NOMO-1 (cell line): ENCODE results near the gene ALDH1L2.
"Not testable (repeated sequence)": the region's sequence is repeated elsewhere in the genome, so short reads cannot be mapped to it uniquely, and the experiment has no call there.

Source experiments
- DNase-seq, 2 experiments: peaks; one replicate each; lab custom pipeline; 2025; ENCODE audit not compliant: unreplicated experiment in 2 of 2; lab: John Stamatoyannopoulos, UW

ALDH1L2 gene

DNA sequence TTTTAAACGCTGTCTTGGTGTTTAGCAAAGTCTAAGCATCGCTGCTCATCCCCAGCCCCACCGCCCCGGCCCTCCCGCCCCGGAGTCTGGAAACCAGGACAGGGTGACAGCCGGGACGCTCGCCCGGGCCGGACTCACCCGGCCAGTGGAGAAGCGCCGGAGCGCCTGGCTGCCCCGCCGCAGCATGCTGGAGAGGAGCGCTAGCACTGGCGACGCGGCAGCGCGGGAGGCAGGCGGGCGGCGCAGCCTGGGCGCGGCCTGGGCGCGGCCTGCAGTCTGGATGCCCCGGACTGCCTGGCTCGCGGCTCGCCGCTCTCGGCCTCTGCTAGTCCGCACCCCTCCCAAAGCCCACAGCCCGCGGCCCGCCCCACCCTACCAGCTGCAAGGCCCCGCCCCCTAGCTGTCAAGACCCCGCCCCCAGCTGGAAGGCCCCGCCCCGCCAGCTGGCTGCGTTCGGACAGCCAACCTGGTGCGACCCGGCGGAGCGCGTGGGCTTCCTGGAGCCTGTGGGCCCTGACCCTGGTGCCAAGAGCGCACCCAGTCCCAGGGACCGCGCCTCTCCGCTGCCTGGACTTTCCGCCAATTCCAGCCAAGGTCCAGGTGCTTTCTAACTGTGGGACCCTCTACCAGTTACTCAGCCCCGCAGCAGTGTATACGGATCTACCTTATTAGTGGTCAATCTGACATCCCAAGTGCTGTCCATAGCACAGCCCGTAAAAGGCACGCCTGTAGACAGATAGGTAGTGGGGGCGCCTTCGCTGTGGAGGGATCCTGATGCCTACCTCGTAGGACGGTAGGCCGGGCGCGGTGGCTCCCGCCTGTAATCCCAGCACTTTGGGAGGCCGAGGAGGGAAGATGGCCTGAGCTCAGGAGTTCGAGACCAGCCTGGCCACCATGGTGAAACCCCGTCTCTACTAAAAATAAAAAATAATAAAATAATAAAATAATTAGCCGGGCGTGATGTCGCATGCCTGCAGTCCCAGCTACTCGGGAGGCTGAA lies at the start of gene ALDH1L2:
TSS of gene ALDH1L2 (minus strand) at position 208 of the 1,000 bp plus-strand sequence. CDS start at position 186, 22 bp downstream.
- DNase-seq = peak; percentile 24 to 46

DNA sequence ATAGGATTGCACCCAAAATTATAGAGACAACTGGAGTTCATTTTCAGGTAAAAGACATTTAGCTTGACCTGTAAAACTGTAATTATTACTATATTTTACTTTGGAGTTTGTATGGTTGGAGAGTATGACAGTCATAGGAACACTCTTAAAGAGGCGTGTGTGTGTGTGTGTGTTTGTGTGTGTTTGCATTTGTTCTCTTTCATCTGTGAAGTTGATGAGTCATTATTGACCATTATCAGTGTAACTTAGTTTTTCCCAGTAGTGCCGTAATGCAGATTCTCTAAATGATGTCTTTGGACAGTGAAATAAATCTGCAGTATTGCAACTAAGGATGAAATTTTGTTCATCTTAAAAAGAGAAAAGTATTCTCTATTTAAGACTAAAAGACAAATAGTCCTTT lies 36.3 kb upstream of the ALDH1L2 start:
- no peak for DNase-seq

DNA sequence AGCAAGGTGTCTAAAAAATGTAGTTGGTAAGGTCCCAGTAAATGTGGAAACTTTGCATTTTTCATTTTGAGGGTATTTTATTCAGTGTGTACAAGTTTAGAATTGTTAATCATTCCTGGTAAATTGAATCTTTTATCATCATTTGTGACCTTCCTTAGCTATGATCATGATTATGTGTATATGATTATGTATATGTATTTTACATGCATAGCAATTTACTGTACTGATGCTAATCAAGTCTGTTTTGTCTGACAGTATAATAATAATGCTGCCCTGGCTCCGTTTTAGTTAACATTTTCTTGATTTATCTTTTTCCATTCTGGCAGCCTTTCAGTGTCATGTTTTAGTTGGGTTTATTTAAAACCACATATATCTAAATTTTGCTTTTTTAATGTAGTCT lies 32.7 kb upstream of the ALDH1L2 start:
- no peak for DNase-seq

DNA sequence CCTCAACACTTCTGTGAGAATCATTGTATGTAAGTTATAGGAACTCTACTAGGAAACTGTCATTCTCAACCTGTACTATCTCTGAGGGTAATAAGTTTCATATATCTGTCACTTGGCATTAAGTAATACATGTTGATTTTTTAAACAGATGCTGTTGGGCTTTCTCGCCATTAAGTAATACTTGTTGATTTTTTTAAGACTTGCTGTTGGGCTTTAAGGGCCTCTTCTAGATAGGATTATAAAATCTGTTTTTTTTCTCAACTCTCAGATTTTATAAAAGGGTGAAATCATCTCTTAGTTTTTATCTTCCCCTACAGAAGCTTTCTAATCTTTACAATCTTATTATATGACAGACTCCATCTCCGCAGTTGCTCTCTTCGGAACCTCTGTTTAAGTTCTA lies 28.8 kb upstream of the ALDH1L2 start:
- no peak for DNase-seq

DNA sequence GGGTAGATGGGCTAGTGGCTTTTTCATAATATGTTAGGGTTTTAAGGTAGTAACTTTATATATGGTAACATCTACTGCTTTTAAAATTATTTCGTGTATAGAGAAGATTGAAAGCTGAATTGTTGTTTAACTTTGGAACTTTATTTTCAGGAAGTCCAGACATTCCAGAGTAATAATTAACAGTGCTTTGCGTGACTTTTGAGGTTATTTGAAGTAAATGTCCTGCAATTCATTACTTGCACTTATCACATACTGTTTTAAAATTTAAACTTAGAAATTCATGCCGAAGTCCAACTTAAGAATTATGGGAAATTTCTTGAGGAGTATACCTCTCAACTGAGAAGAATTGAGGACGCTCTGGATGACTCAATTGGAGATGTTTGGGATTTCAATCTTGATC lies 26.6 kb upstream of the ALDH1L2 start:
- DNase-seq = no peak

DNA sequence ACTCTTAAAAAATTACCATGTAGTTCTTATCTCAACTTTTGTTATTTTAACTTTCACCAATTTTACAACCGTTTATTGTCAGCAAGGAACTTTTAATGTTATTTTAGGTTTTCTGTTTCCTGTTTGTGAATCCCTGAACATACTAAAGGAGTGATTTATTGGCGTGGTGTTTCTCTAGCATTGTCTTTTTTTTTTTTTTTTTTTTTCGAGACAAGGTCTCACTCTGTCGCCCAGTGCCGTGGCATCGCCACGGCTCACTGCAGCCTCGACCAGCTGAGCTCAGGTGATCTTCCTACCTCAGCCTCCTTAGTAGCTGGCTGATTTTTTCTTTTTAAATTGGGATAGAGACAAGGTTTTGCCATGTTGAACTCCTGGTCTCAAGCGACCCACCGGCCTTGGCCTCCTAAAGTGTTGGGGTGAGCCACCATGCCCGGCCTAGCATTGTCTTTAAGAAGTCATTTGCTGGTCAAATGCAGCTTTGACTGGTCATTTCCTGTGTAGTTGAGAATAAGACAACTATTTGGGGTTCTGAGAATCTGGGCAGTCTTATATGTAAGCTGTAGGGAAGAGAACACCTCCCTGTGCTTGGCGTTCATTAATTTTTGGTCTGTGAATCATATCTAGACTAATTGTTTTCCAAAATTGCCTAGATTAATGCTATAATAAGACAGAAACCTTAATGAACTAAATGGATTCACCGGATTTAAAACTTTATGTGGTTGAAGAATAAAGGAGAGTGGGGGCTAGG lies 25.4 kb upstream of the ALDH1L2 start:
- DNase-seq = no peak

DNA sequence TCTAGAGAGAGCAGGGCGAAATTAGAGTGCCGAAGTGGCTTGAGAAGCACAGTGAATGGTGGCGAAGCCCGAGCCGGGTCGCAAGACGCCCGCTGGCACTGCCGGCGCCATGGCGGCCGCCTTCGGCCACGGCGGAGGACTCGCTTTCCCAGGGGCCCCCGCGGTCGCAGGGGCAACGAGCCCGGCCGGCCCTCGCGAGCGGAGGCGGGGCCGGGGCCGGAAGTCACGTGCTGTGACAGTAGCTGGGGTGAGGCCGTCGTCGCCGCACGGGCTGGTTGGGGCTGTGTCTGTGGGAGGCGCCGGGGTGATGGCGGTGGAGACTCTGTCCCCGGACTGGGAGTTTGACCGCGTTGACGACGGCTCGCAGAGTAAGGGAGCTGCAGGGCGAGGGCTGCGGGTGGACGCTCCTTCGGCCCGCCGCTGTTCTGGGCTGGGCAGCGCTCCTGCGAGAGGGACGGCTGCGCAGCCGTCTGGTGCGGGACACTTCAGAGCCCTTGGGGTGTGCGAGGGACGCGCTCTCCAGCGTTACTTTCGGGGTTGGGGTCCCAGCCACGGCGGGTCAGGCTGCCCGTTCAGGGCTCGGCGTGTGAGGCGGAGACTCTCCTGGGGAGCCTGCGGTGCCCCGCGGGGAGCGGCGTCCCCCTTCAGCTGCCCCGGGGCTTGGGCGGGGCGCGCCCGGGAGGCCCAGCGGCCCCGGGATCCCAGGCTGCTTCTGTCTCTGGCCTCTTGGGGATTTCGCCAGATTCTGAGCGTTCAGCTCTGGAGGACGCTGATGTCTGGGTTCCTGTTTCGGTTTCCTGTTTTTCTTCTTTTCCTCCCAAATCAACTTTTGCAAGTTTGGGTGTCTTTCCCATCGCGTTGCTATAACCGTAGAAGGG lies 23.5 kb upstream of the ALDH1L2 start, which contains the start of gene WASHC4:
TSS of gene WASHC4 (plus strand) at position 238 of the 878 bp plus-strand sequence. CDS start at position 308, 70 bp downstream.
- peak; percentile 93 to 97 for DNase-seq

DNA sequence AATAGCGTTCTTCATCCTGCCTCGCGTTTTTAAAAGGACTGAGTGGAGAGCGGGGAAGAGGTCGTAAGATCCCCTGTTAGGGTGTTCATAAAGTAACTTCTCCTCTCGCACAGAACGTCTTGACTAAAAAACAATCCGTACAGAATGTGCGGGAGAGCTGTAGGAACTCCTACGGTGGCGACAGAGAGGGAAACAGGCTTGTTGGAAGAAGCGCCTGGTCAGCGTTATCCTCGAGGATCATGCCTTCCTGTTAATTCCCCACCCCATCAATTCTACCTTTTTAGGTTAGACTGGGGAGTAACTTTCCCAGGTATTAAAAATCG lies 22.9 kb upstream of the ALDH1L2 start:
- DNase-seq = peak in 1 of 2 experiments; percentile 44

DNA sequence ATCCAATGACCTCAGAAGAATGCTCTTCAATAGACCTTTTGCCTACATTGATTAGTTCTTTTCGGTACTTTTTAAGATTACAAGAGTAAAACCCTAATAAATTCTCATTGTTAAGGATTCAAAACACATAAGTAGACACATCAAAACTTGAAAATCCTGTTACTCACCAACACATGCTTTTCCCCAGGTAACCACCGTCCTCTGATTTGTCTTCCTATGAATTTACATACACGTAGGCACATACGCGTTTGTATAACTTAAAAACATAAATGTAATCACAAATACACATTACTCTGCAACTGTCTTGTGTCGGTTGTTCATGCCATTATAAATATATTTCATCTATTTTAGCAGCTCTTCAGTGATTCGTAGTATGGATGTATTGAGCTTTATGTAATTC lies 22.4 kb upstream of the ALDH1L2 start:
- DNase-seq = no peak

DNA sequence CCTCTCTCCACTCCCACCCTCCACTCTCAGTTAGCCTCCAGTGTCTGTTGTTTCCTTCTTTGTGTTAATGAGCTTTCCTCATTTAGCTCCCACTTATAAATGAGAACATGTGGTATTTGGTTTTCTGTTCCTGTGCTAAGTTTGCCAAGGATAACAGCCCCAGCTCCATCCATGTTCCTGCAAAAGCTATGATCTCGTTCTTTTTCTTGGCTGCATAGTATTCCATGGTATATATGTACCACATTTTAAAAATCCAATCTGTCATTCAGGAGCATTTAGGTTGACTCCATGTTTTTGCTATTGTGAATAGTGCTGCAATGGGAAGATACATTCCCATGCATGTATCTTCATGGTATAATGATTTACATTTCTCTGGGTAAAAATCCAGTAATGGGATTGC lies 20.5 kb upstream of the ALDH1L2 start:
- DNase-seq = no peak

DNA sequence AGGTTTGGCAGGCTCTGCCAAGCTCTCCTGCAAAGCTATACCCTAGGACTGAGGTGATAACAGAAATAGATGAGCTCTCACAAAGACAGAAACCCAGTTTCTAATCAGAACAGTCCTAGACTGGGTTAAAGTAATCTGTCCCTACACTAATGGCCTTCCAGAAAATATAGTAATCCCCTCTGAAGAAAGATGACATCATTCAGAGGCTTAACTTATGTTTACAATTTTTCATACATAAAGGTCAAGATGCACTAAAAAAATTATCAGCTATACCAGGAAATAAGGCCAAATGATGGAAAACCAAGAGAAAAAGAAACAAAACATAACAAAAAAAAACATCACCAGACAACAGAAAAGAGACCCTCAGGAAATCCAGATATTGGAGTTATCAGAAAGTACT lies 18.4 kb upstream of the ALDH1L2 start:
- DNase-seq = no peak

DNA sequence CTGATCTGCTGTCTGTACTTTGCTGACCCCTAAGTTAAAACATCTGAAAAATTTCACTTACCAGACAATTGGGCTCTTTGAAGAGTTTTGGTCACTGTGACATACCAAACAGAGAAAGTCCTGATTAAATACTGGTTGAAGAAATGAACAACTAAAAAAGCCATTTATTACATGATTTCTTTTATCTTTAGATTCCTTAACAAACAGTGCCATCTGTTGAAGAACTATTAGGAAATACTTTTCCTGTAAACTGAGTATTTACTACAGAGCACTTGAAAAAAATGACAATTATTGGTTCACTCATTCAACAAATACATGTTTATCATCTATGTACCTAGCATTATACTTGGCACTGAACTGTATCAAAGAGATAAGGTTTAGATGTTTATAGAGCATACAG lies 16.7 kb upstream of the ALDH1L2 start:
- no peak for DNase-seq

DNA sequence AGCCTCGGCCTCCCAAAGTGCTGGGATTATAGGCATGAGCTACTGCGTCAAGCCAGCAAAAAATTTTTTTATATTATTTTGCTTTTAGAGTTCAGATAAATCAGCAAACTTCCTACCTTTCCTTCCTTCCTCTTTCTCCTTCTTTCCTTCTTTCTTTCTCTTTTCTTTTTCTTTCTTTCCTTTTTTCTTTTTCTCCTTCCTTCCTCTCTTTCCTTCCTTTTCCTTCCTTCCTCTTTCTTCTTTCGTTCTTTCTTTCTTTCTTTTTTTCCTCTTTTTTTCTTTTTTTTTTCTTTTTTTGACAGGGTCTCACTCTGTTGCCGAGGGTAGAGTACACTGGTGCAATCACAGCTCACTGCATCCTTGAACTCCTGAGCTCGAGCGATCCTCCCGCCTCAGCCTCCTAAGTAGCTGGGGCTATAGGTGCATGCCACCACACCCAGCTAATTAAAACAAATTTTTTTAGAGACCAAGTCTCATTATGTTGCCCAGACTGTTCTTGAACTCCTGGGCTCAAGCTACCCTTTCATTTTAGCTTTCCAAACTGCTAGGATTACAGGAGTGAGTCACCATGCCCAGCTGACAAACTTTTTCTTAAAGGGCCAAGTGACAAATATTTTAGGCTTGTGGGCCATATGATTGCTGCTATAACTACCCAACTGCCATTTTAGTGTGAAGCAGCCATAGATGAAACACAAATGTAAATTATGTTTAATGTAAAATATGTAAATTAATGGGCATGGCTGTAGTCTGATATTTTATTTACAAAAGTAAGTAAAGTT lies 16.1 kb upstream of the ALDH1L2 start:
- DNase-seq = peak in 1 of 2 experiments; percentile 26

DNA sequence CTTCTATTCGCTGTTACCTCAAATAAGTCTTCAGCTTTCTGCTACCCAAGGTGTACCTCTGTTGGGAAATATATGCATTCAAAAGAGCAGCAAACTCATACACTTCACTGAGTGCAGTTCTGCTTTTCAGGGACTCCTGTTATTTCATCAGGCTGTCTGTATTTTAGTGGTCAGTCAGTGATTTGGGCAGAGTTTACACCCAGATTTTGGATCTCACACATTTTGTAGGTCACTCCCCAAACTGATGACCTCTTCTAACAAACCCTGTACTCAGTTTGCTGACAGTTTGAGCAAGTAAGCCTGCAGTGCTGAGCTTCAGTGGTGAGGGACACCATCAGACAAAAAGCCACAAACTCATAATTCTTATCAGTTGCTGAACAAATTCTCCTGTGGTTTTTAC lies 15.1 kb upstream of the ALDH1L2 start:
- peak in 1 of 2 experiments; percentile 71 for DNase-seq

DNA sequence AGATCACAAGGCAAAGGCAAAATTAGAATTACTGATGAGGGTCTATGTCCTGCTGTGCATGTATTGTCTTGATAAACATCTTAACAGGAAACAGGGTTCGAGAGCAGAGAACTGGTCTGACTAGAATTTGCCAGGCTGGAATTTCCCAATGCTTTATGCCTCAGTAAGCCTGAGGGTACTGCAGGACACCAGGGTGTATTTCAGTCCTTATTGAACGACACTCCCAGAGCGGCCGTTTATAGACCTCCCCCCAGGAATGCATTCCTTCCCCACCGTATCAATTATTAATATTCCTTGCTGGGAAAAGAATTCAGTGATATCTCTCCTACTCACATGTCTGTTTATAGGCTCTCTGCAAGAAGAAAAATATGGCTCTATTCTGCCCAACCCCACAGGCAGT lies 11.1 kb upstream of the ALDH1L2 start:
- not testable (repeated sequence) for DNase-seq

DNA sequence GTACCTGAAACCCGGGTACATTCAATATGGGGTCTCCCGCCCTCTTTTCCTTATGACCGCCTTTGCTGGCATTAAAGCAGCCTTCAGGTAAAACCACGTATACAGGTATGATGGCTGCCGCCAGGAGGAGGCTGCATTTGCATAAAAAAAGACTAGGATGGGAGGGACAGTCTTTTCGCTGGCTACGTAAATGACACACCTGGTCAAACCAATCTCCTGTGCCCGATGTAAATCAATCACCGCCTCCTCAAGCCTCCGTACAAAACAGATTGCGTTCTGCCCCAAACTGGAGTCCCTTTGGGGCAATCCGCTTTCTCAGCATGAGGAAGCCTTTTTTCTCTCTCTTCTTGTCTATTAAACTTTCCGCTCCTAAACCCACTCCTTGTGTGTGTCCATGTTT lies 8.1 kb upstream of the ALDH1L2 start:
- DNase-seq = no peak

DNA sequence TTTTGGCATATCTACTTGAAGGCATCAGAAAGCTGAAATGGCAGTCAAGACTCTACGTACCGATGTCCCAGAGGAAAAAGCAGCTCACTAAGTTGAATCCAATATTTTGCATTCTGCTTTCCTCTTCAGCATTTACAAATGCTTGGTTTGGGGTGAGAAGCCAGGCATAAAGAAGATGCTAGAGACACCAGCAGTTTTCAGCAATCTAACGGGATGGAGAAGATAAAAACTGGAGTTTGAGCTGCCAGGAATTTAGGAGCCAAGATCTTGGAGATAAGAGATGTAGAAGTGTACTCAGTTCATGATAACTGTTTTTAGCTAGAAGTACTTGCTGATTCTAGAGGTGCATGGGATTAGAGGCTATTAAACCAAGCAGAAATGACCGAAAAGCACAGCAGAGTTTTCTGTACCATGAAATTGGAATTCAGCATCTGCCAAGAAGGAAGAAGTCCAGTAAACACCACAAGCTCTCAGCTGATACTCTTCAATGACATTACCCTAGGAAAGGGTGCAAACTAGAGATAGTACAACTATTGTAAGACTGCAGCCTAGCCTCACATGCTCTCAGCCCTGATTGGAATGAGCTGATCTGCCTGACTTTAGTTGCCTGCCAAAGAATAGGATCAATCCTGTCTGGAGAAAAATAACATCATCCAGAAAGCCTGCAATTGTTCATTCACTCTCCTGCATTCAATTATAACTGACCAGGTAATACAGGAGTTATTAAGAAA lies 7.4 kb upstream of the ALDH1L2 start:
- no peak for DNase-seq

DNA sequence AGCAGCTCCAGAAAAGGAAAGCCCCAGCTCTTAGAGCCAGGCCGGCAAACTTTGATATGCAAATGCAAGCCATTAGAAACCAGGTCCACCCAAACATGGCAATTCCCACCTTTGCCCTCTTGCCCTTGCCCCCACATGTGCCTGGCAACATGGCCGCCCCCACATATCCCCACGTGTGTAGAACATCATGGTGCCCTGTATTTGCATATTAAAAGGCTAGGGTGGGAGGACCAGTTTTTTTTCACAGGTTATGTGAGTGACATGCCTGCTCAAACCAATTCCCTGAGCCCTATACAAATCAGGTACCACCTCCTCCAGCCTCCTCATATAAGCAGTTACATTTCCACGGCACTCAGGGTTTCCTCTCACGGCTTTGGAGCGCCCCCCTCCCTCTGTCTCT lies 6.1 kb upstream of the ALDH1L2 start:
- DNase-seq = no peak

DNA sequence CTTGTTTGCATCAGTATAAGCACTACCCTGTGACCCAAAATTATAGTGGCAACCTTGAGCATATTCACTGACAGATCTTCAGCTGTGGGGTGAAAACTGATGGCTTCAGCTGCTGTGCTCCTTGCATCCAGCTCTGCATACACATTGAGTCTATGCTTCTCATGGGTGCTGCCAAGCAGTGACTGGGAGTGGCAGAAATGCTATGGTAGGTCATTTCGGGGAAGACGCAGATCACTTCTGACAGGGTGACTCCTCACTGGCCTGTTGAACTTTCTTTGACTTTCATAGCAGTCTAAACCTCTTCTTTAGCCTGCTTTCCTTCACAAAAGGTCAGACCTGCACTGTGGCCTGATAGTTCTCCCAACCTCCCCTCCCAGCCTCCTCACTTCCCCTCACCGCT lies 5.6 kb upstream of the ALDH1L2 start:
- DNase-seq = no peak
